GM19395 (cell line): ENCODE results near the gene KCNE4.

Experiments
- ATAC-seq: cut with Tn5 transposase; IDR thresholded peaks from one replicate; pipeline ENCODE4 v1.9.1; 2021; ENCODE audit warnings: mild to moderate bottlenecking, moderate library complexity; ENCODE audit not compliant: unreplicated experiment

Gene KCNE4

GRCh38 chr2:223039618-223040017 is 12.4 kb upstream of the KCNE4 start:
- ATAC-seq, result no peak

GRCh38 chr2:223040527-223040926 is 11.5 kb upstream of the KCNE4 start:
- ATAC-seq, result no peak

GRCh38 chr2:223041527-223042109 is 10.4 kb upstream of the KCNE4 start:
- no peak for ATAC-seq

- no peak for ATAC-seq
Measured at GRCh38 chr2:223042284-223042683, 9.7 kb upstream of the KCNE4 start.

- no peak for ATAC-seq
Measured at GRCh38 chr2:223042704-223043118, 9.3 kb upstream of the KCNE4 start.

GRCh38 chr2:223043164-223043941 is 8.6 kb upstream of the KCNE4 start:
- no peak for ATAC-seq

- no peak for ATAC-seq
Measured at GRCh38 chr2:223044092-223044836, 7.7 kb upstream of the KCNE4 start.

- no peak for ATAC-seq
Measured at GRCh38 chr2:223044916-223045700, 6.9 kb upstream of the KCNE4 start.

- ATAC-seq, result no peak
Measured at GRCh38 chr2:223046470-223047040, 5.4 kb upstream of the KCNE4 start.

GRCh38 chr2:223047260-223047761 is 4.7 kb upstream of the KCNE4 start:
- no peak for ATAC-seq

GRCh38 chr2:223048519-223048918 is 3.5 kb upstream of the KCNE4 start:
- peak; percentile 71 for ATAC-seq

- ATAC-seq, result no peak
Measured at GRCh38 chr2:223049356-223049755, 2.6 kb upstream of the KCNE4 start.

- ATAC-seq, result no peak
Measured at GRCh38 chr2:223050188-223050587, 1.8 kb upstream of the KCNE4 start.

GRCh38 chr2:223050900-223051504 is 988 bp upstream of the KCNE4 start:
- no peak for ATAC-seq

GRCh38 chr2:223052548-223053483 is 826 bp downstream of the KCNE4 start:
- ATAC-seq, result no peak

GRCh38 chr2:223053484-223054192 is 1.6 kb downstream of the KCNE4 start:
- no peak for ATAC-seq

- ATAC-seq, result no peak
Measured at GRCh38 chr2:223054193-223054781, 2.3 kb downstream of the KCNE4 start.

GRCh38 chr2:223055140-223055539 is 3.1 kb downstream of the KCNE4 start:
- no peak for ATAC-seq
